HCT116 (cell line): ENCODE data around the gene FXYD1. TPM values are rescaled to one million over a fixed set of nuclear protein-coding genes. Genes with fewer than 3 reads are reported as not detected.

Source experiments
- ATAC-seq: fragments of 200-7000 bp; cut with Tn5 transposase; 2 replicates; pipeline ENCODE4 v1.9.1; 2020; ENCODE audit warnings: mild to moderate bottlenecking, moderate library complexity
- BruUV-seq: library from RNA; stranded (reverse); fragments of 400-500 nt; replicated peaks from 2 replicates; lab custom pipeline; 2021; lab: Mats Ljungman, UMichigan
- CTCF ChIA-PET: fragments of 300-600 bp; sonication (Branson Sonifier 250); formaldehyde crosslinking; loops from one replicate; lab custom pipeline; 2021; ENCODE audit warnings: antibody characterized with exemption; lab: Charles Lee
- POLR2A ChIA-PET: fragments of 300-600, 350-600 bp; sonication (Branson Sonifier 250); formaldehyde crosslinking; loops from one replicate; lab custom pipeline; 2021; ENCODE audit warnings: antibody characterized with exemption; lab: Charles Lee
- RAD21 ChIA-PET, 2 experiments: fragments of 300-600 bp; sonication (Branson Sonifier 250); formaldehyde crosslinking; loops; one replicate each; lab custom pipeline; 2023; ENCODE audit warnings: low total read pairs in 2 of 2; ENCODE audit not compliant: uncharacterized antibody in 2 of 2, unreplicated experiment in 2 of 2, low non-redundant PET in 1 of 2; lab: Charles Lee
- DNase-seq: peaks from one replicate; pipeline ENCODE4 v3.0.0-alpha.2; 2010; ENCODE audit warnings: low read depth, low spot score
- H2AFZ ChIP-seq: fragments of 200-600 bp; shearing (Covaris generic), sonication (generic); 2 replicates; pipeline ENCODE4 v1.6.1; 2017; ENCODE audit warnings: low read depth, mixed run types, mixed read lengths, antibody characterized with exemption, low read length; ENCODE audit not compliant: poor library complexity, severe bottlenecking
- H3K27ac ChIP-seq: 2 replicates; pipeline ENCODE4 v1.5.1; 2012; ENCODE audit warnings: low read depth, low read length
- H3K27me3 ChIP-seq: fragments of 200-600 bp; sonication (generic); 2 replicates; pipeline ENCODE4 v1.6.1; 2016; ENCODE audit warnings: mixed run types, low read length, mixed read lengths; ENCODE audit not compliant: insufficient read depth
- H3K36me3 ChIP-seq, 2 experiments: fragments of 200-500 bp in 1 of 2; fragments of 200-600 bp in 1 of 2; sonication (Bioruptor generic) in 1 of 2; sonication (generic) in 1 of 2; 2 replicates each; pipeline versions ENCODE4 v1.5.1 to v1.6.1; 2014 to 2016; ENCODE audit warnings: low read length in 2 of 2, inconsistent platforms in 1 of 2, mixed read lengths in 1 of 2, mixed run types in 1 of 2; ENCODE audit not compliant: insufficient read depth in 2 of 2, control insufficient read depth in 1 of 2
- H3K4me1 ChIP-seq, 2 experiments: fragments of 200-600 bp in 1 of 2; sonication (generic) in 1 of 2; 2 replicates each; pipeline versions ENCODE4 v1.5.1 to v1.6.1; 2012 to 2017; ENCODE audit warnings: low read length in 2 of 2, inconsistent platforms in 1 of 2, mild to moderate bottlenecking in 1 of 2, mixed read lengths in 1 of 2, mixed run types in 1 of 2, moderate library complexity in 1 of 2; ENCODE audit not compliant: insufficient read depth in 2 of 2, control insufficient read depth in 1 of 2
- H3K4me2 ChIP-seq: fragments of 200-600 bp; sonication (generic); 2 replicates; pipeline ENCODE4 v1.6.1; 2017; ENCODE audit warnings: mixed run types, low read length, mixed read lengths
- H3K4me3 ChIP-seq, 2 experiments: fragments of 200-600 bp in 1 of 2; sonication (generic) in 1 of 2; replicated peaks in 1 of 2; 2 replicates each; pipeline ENCODE4 v1.5.1; 2011 to 2016; ENCODE audit warnings: low read length in 2 of 2, control low read depth in 1 of 2, low read depth in 1 of 2, mild to moderate bottlenecking in 1 of 2, mixed read lengths in 1 of 2, mixed run types in 1 of 2
- H3K79me2 ChIP-seq: fragments of 200-600 bp; sonication (generic); 2 replicates; pipeline ENCODE4 v1.6.1; 2017; ENCODE audit warnings: mild to moderate bottlenecking, mixed run types, low read length, moderate library complexity, mixed read lengths; ENCODE audit not compliant: insufficient read depth
- H3K9ac ChIP-seq: fragments of 200-600 bp; sonication (generic); 2 replicates; pipeline ENCODE4 v1.6.1; 2016; ENCODE audit warnings: low read length, mixed read lengths
- H3K9me2 ChIP-seq: fragments of 200-600 bp; sonication (generic), shearing (Covaris generic); 2 replicates; pipeline ENCODE4 v1.6.1; 2017; ENCODE audit warnings: mixed run types, mild to moderate bottlenecking, moderate library complexity; ENCODE audit not compliant: insufficient read depth
- H3K9me3 ChIP-seq, 2 experiments: fragments of 200-500 bp in 1 of 2; fragments of 200-600 bp in 1 of 2; sonication (Bioruptor generic) in 1 of 2; sonication (generic) in 1 of 2; 2 replicates each; pipeline ENCODE4 v1.6.1; 2014 to 2017; ENCODE audit warnings: low read length in 2 of 2, mixed read lengths in 2 of 2, inconsistent platforms in 1 of 2, low read depth in 1 of 2, mild to moderate bottlenecking in 1 of 2, mixed run types in 1 of 2, moderate library complexity in 1 of 2; ENCODE audit not compliant: control insufficient read depth in 1 of 2, insufficient read depth in 1 of 2
- H4K20me1 ChIP-seq: fragments of 200-600 bp; sonication (generic), shearing (Covaris generic); 2 replicates; pipeline ENCODE4 v1.6.1; 2017; ENCODE audit warnings: mixed run types, mild to moderate bottlenecking, moderate library complexity; ENCODE audit not compliant: insufficient read depth
- CEBPB ChIP-seq: IDR thresholded peaks from 2 replicates; pipeline ENCODE4 v1.6.1; 2012; ENCODE audit warnings: low read depth
- CTCF ChIP-seq, 3 experiments: fragments of 200-600 bp in 1 of 3; sonication (generic) in 1 of 3; IDR thresholded peaks in 2 of 3; conservative IDR thresholded peaks in 1 of 3; 2 replicates each; pipeline ENCODE4 v1.5.1; 2012 to 2017; ENCODE audit warnings: low read depth in 2 of 3, low read length in 2 of 3, antibody characterized with exemption in 1 of 3, borderline replicate concordance in 1 of 3, control low read depth in 1 of 3, mild to moderate bottlenecking in 1 of 3, mixed read lengths in 1 of 3, mixed run types in 1 of 3, moderate library complexity in 1 of 3; ENCODE audit not compliant: insufficient read depth in 1 of 3
- EGR1 ChIP-seq: IDR thresholded peaks from 2 replicates; pipeline ENCODE4 v1.6.1; 2012; ENCODE audit warnings: low read depth
- ELF1 ChIP-seq: IDR thresholded peaks from 2 replicates; pipeline ENCODE4 v1.6.1; 2012; ENCODE audit warnings: low read depth, borderline replicate concordance
- EZH2 ChIP-seq: fragments of 200-600 bp; sonication (generic); IDR thresholded peaks from 2 replicates; pipeline ENCODE4 v1.6.1; 2017; ENCODE audit warnings: antibody characterized with exemption, mixed run types
- EZH2phosphoT487 ChIP-seq: fragments of 200-600 bp; IDR thresholded peaks from 2 replicates; pipeline ENCODE4 v1.6.1; 2018; ENCODE audit warnings: antibody characterized with exemption, borderline replicate concordance
- RAD21 ChIP-seq: IDR thresholded peaks from 2 replicates; pipeline ENCODE4 v1.6.1; 2012; ENCODE audit warnings: low read depth, mild to moderate bottlenecking
- SRF ChIP-seq: IDR thresholded peaks from 2 replicates; pipeline ENCODE4 v1.6.1; 2012; ENCODE audit warnings: low read depth
- TCF7L2 ChIP-seq: IDR thresholded peaks from 2 replicates; pipeline ENCODE4 v1.7.0; 2011; ENCODE audit warnings: borderline replicate concordance, inconsistent platforms; ENCODE audit not compliant: insufficient read depth, insufficient read length; ENCODE audit errors: extremely low read depth
- YY1 ChIP-seq: IDR thresholded peaks from 2 replicates; pipeline ENCODE4 v1.6.1; 2011; ENCODE audit warnings: low read length, low read depth, moderate library complexity, mild to moderate bottlenecking; ENCODE audit not compliant: insufficient replicate concordance; ENCODE audit errors: extremely low read depth
- ZBTB33 ChIP-seq: IDR thresholded peaks from 2 replicates; pipeline ENCODE4 v1.6.1; 2011; ENCODE audit warnings: mild to moderate bottlenecking, low read length, moderate library complexity; ENCODE audit not compliant: insufficient replicate concordance; ENCODE audit errors: extremely low read depth
- ZFX ChIP-seq: fragments of 450-650 bp; IDR thresholded peaks from 2 replicates; pipeline ENCODE4 v1.6.1; 2017
- intact Hi-C: fragments of 100-400 bp; cut with micrococcal nuclease; formaldehyde crosslinking; loops from 2 replicates; pipeline ENCODE4 v1.10.0; 2022
- total RNA-seq: library from RNA; stranded (reverse); gene quantifications from one replicate; pipeline ENCODE4 v1.2.1, GENCODE V29; 2021; ENCODE audit not compliant: unreplicated experiment
- TF ChIP-seq, protein P1 (sequence below): IDR thresholded peaks from 2 replicates; pipeline ENCODE4 v1.6.1; 2012; ENCODE audit warnings: low read depth
- TF ChIP-seq, protein P2 (sequence below): IDR thresholded peaks from 2 replicates; pipeline ENCODE4 v1.6.1; 2012

Gene FXYD1
- total RNA-seq, 1 experiment from 2014 or later, result 7.8 TPM

DNA sequence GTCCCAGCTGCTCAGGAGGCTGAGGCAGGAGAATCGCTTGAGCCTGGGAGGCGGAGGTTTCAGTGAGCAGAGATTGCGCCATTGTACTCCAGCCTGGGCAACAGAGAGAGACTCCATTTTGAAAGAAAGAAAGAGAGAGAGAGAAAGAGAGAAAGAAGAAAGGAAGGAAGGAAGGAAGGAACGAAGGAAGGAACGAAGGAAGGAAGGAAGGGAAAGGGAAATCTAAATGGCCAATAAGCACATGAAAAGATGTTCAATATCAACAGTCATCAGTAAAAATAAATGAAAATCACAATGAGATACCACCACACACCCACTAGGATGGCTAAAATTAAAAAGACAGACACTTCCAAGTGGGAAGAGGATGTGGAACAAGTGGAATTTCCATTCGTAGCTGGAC lies 35.6 kb downstream of the FXYD1 start (continued):
- no peak for TF ChIP-seq ELF1
- TF ChIP-seq EZH2, result no peak

GRCh38 chr19:35176181-35176570 lies 37.6 kb downstream of the FXYD1 start:
- Histone ChIP-seq H3K36me3 (no peaks in the 10 kb centered on the region), H3K9ac (no peak overlapping the region), H3K27me3 (no peaks in the 10 kb centered on the region), H3K9me2 (no peaks in the 10 kb centered on the region), H2AFZ (peak overlapping the region; percentile 41), H3K4me3 (no peak overlapping the region), H3K27ac (no peak overlapping the region), H4K20me1 (no peaks in the 10 kb centered on the region), H3K4me1 (peaks cover 5 to 24% of the 10 kb centered on the region in 2 experiments; a peak in 2 of 4 replicates), H3K9me3 (no peaks in the 10 kb centered on the region), H3K4me2 (peak overlapping the region; percentile 44), H3K79me2 (no peaks in the 10 kb centered on the region)
- DNase-seq (no peak), ATAC-seq (peak; percentile 11; the same call in 1 of the 2 replicates)
- intact Hi-C loops, result no loop called here
- no TSS peak for BruUV-seq
- CTCF ChIA-PET, result no interaction called here
- POLR2A ChIA-PET, result no interaction called here
- RAD21 ChIA-PET, result no interaction called here
- TF ChIP-seq SRF (no peak), EGR1 (no peak), CEBPB (no peak), EZH2phosphoT487 (no peak), EZH2 (no peak), CTCF (IDR thresholded peaks at IDR 0.05 in 2 of 3, conservative IDR thresholded peaks at IDR 0.05 in 1 of 3; ENCODE audit: borderline replicate concordance in 1 of 3, insufficient read depth in 1 of 3, low read depth in 2 of 3, low read length in 2 of 3) (no peak), RAD21 (no peak), ZBTB33 (no peak), TCF7L2 (no peak), ZFX (no peak), YY1 (no peak)
- TF ChIP-seq, protein P1, sequence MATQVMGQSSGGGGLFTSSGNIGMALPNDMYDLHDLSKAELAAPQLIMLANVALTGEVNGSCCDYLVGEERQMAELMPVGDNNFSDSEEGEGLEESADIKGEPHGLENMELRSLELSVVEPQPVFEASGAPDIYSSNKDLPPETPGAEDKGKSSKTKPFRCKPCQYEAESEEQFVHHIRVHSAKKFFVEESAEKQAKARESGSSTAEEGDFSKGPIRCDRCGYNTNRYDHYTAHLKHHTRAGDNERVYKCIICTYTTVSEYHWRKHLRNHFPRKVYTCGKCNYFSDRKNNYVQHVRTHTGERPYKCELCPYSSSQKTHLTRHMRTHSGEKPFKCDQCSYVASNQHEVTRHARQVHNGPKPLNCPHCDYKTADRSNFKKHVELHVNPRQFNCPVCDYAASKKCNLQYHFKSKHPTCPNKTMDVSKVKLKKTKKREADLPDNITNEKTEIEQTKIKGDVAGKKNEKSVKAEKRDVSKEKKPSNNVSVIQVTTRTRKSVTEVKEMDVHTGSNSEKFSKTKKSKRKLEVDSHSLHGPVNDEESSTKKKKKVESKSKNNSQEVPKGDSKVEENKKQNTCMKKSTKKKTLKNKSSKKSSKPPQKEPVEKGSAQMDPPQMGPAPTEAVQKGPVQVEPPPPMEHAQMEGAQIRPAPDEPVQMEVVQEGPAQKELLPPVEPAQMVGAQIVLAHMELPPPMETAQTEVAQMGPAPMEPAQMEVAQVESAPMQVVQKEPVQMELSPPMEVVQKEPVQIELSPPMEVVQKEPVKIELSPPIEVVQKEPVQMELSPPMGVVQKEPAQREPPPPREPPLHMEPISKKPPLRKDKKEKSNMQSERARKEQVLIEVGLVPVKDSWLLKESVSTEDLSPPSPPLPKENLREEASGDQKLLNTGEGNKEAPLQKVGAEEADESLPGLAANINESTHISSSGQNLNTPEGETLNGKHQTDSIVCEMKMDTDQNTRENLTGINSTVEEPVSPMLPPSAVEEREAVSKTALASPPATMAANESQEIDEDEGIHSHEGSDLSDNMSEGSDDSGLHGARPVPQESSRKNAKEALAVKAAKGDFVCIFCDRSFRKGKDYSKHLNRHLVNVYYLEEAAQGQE, result no peak
- TF ChIP-seq, protein P2, sequence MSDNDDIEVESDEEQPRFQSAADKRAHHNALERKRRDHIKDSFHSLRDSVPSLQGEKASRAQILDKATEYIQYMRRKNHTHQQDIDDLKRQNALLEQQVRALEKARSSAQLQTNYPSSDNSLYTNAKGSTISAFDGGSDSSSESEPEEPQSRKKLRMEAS, result no peak
